GM12891 (cell line): ENCODE data around the gene STEAP3.

Experiments
- PAX5 ChIP-seq: IDR thresholded peaks from 2 replicates; pipeline ENCODE4 v1.6.1; 2011; ENCODE audit warnings: low read length, moderate library complexity, mild to moderate bottlenecking; ENCODE audit not compliant: insufficient read depth, severe bottlenecking
- POLR2A ChIP-seq: IDR thresholded peaks from 2 replicates; pipeline ENCODE4 v1.6.1; 2011; ENCODE audit warnings: low read depth, low read length, control low read depth
- POLR2AphosphoS5 ChIP-seq: IDR thresholded peaks from 2 replicates; pipeline ENCODE4 v1.6.1; 2011; ENCODE audit warnings: low read depth, low read length, control low read depth
- SPI1 ChIP-seq: IDR thresholded peaks from 2 replicates; pipeline ENCODE4 v1.6.1; 2011; ENCODE audit warnings: low read depth, low read length, control low read depth
- TAF1 ChIP-seq: IDR thresholded peaks from 2 replicates; pipeline ENCODE4 v1.6.1; 2011; ENCODE audit warnings: low read depth, low read length, control low read depth

DNA sequence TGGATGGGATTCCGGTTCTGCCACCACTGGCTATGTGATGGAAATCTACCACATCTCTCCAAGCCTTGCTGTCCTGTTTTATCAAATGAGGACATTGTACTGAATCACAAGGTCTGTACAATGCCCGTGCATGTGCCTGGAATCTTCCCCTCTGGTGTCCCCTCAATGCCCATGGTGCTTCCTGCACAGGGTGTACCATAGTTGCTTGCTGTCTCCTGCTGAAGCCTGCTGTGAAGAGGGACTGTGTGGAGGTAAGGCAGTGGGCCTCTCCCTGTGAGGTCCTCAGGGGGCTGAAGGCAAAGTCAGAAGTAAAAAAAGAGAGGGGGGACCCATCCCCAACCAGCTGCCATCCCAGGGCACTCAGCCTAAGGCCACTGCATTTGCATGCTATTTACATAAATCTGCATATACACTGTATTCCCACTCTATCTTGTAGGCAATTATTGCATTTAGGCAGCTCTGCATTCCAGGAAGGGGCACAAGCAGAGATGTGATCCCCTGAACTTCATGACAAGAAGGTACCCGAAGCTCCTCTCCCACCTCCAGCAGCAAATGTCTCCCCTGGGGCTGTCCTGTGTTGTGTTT lies 9.1 kb upstream of the STEAP3 start:
- TF ChIP-seq POLR2A (no peak), POLR2AphosphoS5 (no peak), TAF1 (no peak), PAX5 (no peak), SPI1 (no peak)
